Measurements from ENCODE around the gene MEIS3.

Gene MEIS3

GRCh38 chr19:47356900-47357299, 62.4 kb downstream of the MEIS3 start:
- no peak for DNase-seq

GRCh38 chr19:47353307-47353712, 66.0 kb downstream of the MEIS3 start:
- DNase-seq = no peak
